NT2/D1 (cell line): ENCODE data around the gene OGFOD3.

Experiments
- DNase-seq: peaks from one replicate; pipeline ENCODE4 v3.0.0-alpha.2; 2011; ENCODE audit warnings: low read depth, low spot score
- H3K27me3 ChIP-seq: 2 replicates; pipeline ENCODE4 v1.6.0; 2011; ENCODE audit warnings: mild to moderate bottlenecking; ENCODE audit not compliant: insufficient read length, insufficient read depth
- H3K36me3 ChIP-seq: 2 replicates; pipeline ENCODE4 v1.6.1; 2011; ENCODE audit warnings: mild to moderate bottlenecking, low read length, mixed read lengths; ENCODE audit not compliant: insufficient read depth, insufficient read length
- H3K4me1 ChIP-seq: 2 replicates; pipeline ENCODE4 v1.5.1; 2011; ENCODE audit not compliant: insufficient read depth, insufficient read length
- H3K4me3 ChIP-seq: 2 replicates; pipeline ENCODE4 v1.5.1; 2011; ENCODE audit warnings: low read depth; ENCODE audit not compliant: insufficient read length
- H3K9ac ChIP-seq: 2 replicates; pipeline ENCODE4 v1.6.0; 2011; ENCODE audit warnings: low read depth; ENCODE audit not compliant: insufficient read length
- H3K9me3 ChIP-seq: 2 replicates; pipeline ENCODE4 v1.5.1; 2011; ENCODE audit warnings: mild to moderate bottlenecking, low read length; ENCODE audit not compliant: insufficient read depth
- SUZ12 ChIP-seq: IDR thresholded peaks from 2 replicates; pipeline ENCODE4 v1.6.1; 2011; ENCODE audit not compliant: insufficient read length, insufficient read depth; ENCODE audit errors: extremely low read depth
- YY1 ChIP-seq: IDR thresholded peaks from 2 replicates; pipeline ENCODE4 v1.6.1; 2011; ENCODE audit not compliant: insufficient read length, insufficient read depth
- ZNF274 ChIP-seq: IDR thresholded peaks from 2 replicates; pipeline ENCODE4 v1.6.1; 2011; ENCODE audit warnings: mild to moderate bottlenecking, low read depth, low read length

OGFOD3 gene

GRCh38 chr17:82342361-82343079 lies 75.9 kb downstream of the OGFOD3 start:
- Histone ChIP-seq H3K4me1 (peaks cover 16% of the 10 kb centered on the region), H3K9me3 (peaks cover 11% of the 10 kb centered on the region; the same call in 1 of the 2 replicates), H3K27me3 (peaks cover 27% of the 10 kb centered on the region), H3K9ac (no peak overlapping the region), H3K4me3 (no peak overlapping the region), H3K36me3 (no peaks in the 10 kb centered on the region)
- DNase-seq: no peak
- TF ChIP-seq ZNF274: no peak

GRCh38 chr17:82339634-82340580 lies 78.5 kb downstream of the OGFOD3 start:
- Histone ChIP-seq H3K27me3 (peaks cover 51% of the 10 kb centered on the region), H3K9ac (peak overlapping the region; percentile 22), H3K4me1 (peaks cover 18% of the 10 kb centered on the region), H3K9me3 (peaks cover 11% of the 10 kb centered on the region; the same call in 1 of the 2 replicates), H3K36me3 (no peaks in the 10 kb centered on the region), H3K4me3 (peak overlapping the region; percentile 17)
- no peak for TF ChIP-seq SUZ12
- TF ChIP-seq YY1: no peak
- TF ChIP-seq ZNF274: no peak
- DNase-seq: no peak
